Adrenal gland (tissue), 12 donors: ENCODE data around the gene CDKL1. TPM values are rescaled to one million over a fixed set of nuclear protein-coding genes. Genes with fewer than 3 reads are reported as not detected.
"Not testable (repeated sequence)": the region's sequence is repeated elsewhere in the genome, so short reads cannot be mapped to it uniquely, and the experiment has no call there.

Source experiments
- DNase-seq, 7 donors: peaks; one replicate each; pipeline ENCODE4 v3.0.0-alpha.2; 2019 to 2020
- H3K27ac ChIP-seq, 5 donors: fragments of 200-600 bp; sonication (generic) in 4 of 5; 1 replicate in 3 of 5; 2 replicates in 2 of 5; pipeline versions ENCODE4 v1.5.1 to v1.8.0; 2016 to 2020; ENCODE audit warnings: mild to moderate bottlenecking in 1 of 5
- H3K27me3 ChIP-seq: fragments of 200-600 bp; 2 replicates; pipeline ENCODE4 v1.8.0; 2021
- H3K36me3 ChIP-seq, 2 donors: fragments of 200-600 bp; replicated peaks in 1 of 2; 1 replicate in 1 of 2; 2 replicates in 1 of 2; pipeline versions ENCODE4 v1.5.1 to v1.8.0; 2018 to 2022
- H3K4me1 ChIP-seq, 2 donors: fragments of 200-600 bp; replicated peaks in 1 of 2; 1 replicate in 1 of 2; 2 replicates in 1 of 2; pipeline versions ENCODE4 v1.5.1 to v1.8.0; 2018 to 2021
- H3K4me3 ChIP-seq, 4 donors: fragments of 200-600 bp; sonication (generic) in 3 of 4; one replicate each; pipeline ENCODE4 v1.5.1; 2016 to 2018
- H3K9me3 ChIP-seq, 3 donors: fragments of 200-600 bp; sonication (generic) in 1 of 3; replicated peaks in 1 of 3; 1 replicate in 2 of 3; 2 replicates in 1 of 3; pipeline versions ENCODE4 v1.5.1 to v1.8.0; 2016 to 2021
- CTCF ChIP-seq, 6 experiments: fragments of 450-650 bp in 4 of 6; fragments of 200-600 bp in 2 of 6; sonication (generic) in 1 of 6; IDR thresholded peaks; 1 replicate in 5 of 6; 2 replicates in 1 of 6; pipeline versions ENCODE4 v1.5.1 to v1.8.0; 2016 to 2021; ENCODE audit warnings: antibody characterized with exemption in 6 of 6, mild to moderate bottlenecking in 2 of 6, moderate library complexity in 1 of 6
- POLR2A ChIP-seq, 2 donors: fragments of 450-650 bp; IDR thresholded peaks; one replicate each; pipeline ENCODE4 v1.6.1; 2017; ENCODE audit warnings: antibody characterized with exemption in 2 of 2, mild to moderate bottlenecking in 2 of 2, moderate library complexity in 1 of 2
- WGBS, 4 donors: extraction: QIAGEN DNeasy Blood & Tissue Kit in 2 of 4; methylation state at CpG; one replicate each; pipeline versions ENCODE4 v1.1.5 to v1.1.7; 2013 to 2017; 5-methylcytosine and 5-hydroxymethylcytosine counted together
- intact Hi-C, 2 donors: fragments of 100-400 bp; cut with DNase I; formaldehyde crosslinking; loops; one replicate each; pipeline versions ENCODE4 v1.14.1 to v1.15.0; 2022 to 2023
- polyA plus RNA-seq, 3 donors: library from polyadenylated mRNA; stranded (reverse); fragments of 200-250 nt in 2 of 3; fragments of 350-450 nt in 1 of 3; fragmentation: Illumina TruSeq in 1 of 3; extraction: RNeasy Lipid Tissue Mini Kit (QIAGEN cat#74804) in 1 of 3; gene quantifications; one replicate each; pipeline ENCODE4 v1.2.3, GENCODE V29; 2013 to 2014
- total RNA-seq, 9 donors: library from RNA; depleted of rRNA in 4 of 9; stranded (reverse); fragments of >200 nt in 4 of 9; fragments of 120-200 nt in 1 of 9; fragmentation: NEBNext Ultra II Directional in 1 of 9; extraction: Animal tissue kit (Norgen Biotek cat#: 25700) in 1 of 9; gene quantifications; one replicate each; pipeline versions ENCODE4 v1.1.0 to v1.2.4, GENCODE V29; 2013 to 2023
- donor health status: healthy with polysubstance abuse.
- donor health status: Bipolar disorder and iron deficiency.
- donor health status: DM: yes; HTN: yes; CAD: no.
- donor health status: DM: no; HTN: no; CAD: no.
- donor health status: DM: no; HTN: no; CAD: no.
- donor health status: DM: yes; HTN: yes; CAD: no.

Gene CDKL1
- total and polyA plus RNA-seq, 12 donors, result 1.5 to 17.2 (median 7.6) TPM

GRCh38 chr14:50357124-50357523, 39.6 kb downstream of the CDKL1 start:
- DNase-seq, result no peak
- Histone ChIP-seq H3K4me1 (no peaks in the 10 kb centered on the region), H3K36me3 (no peaks in the 10 kb centered on the region), H3K9me3 (no peaks in the 10 kb centered on the region), H3K4me3 (no peak overlapping the region), H3K27me3 (no peaks in the 10 kb centered on the region), H3K27ac (no peak overlapping the region)
- WGBS, 4 donors, result 66 to 84% (median 74%) methylated on average over 6 of the region's 6 CpGs
- TF ChIP-seq CTCF (IDR thresholded peaks at IDR 0.05), result no peak
- no peak for TF ChIP-seq POLR2A (IDR thresholded peaks at IDR 0.05)
- intact Hi-C loops, result loop anchor here in 1 of 2 donors (5.0 kb wide), 1 partner anchor 35 kb away; no protein-coding TSS in a partner anchor

GRCh38 chr14:50356283-50356682, 40.4 kb downstream of the CDKL1 start:
- intact Hi-C loops, result loop anchor here in 1 of 2 donors (5.0 kb wide), 1 partner anchor 36 kb away; no protein-coding TSS in a partner anchor
- H3K4me1 ChIP-seq, DNase-seq, H3K9me3 ChIP-seq, H3K27me3 ChIP-seq, H3K27ac ChIP-seq, H3K4me3 ChIP-seq, H3K36me3 ChIP-seq: not testable (repeated sequence)
- WGBS, 4 donors, result 88 to 91% (median 89%) methylated on average over 3 of the region's 3 CpGs

GRCh38 chr14:50355692-50356091, 41.0 kb downstream of the CDKL1 start:
- intact Hi-C loops, result loop anchor here in 1 of 2 donors (5.0 kb wide), 1 partner anchor 37 kb away; no protein-coding TSS in a partner anchor
- no peak for DNase-seq
- H3K4me3 ChIP-seq, result no peak overlapping the region
- no peaks in the 10 kb centered on the region for H3K9me3 ChIP-seq
- no peaks in the 10 kb centered on the region for H3K27me3 ChIP-seq
- no peak overlapping the region for H3K27ac ChIP-seq
- WGBS, 4 donors, result 87 to 100% (median 94%) methylated on average over 1 of the region's 1 CpG
- no peaks in the 10 kb centered on the region for H3K36me3 ChIP-seq
- no peaks in the 10 kb centered on the region for H3K4me1 ChIP-seq
- no peak for TF ChIP-seq POLR2A (IDR thresholded peaks at IDR 0.05)
- TF ChIP-seq CTCF (IDR thresholded peaks at IDR 0.05), result no peak

DNA sequence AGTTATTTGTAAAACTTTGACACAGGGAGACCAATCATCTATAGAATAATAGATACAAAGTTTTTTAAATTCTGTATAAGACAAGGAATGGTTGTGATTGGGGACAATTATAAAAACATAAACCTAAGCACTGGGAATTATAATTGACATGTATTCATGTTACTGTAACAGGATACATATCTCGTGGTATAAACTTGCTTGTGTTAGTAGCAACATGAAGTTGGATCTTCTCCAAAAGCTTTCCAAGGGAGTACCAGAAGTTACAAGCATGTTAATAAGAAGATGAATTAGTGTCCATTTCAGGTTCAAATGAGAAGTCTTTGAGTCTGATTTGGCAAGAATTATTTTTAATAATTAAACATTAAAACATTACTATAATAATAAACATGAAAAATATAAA, 42.2 kb downstream of the CDKL1 start:
- intact Hi-C loops, result no loop called here
- 3 to 74% (median 53%) methylated on average over 1 of the region's 1 CpG for WGBS, 4 donors

More for the DNA sequence above, 42.2 kb downstream of the CDKL1 start:
- no peak overlapping the region for H3K4me3 ChIP-seq
- H3K27ac ChIP-seq, result no peak overlapping the region
- H3K4me1 ChIP-seq, result no peaks in the 10 kb centered on the region
- DNase-seq, result no peak
- H3K9me3 ChIP-seq, result no peaks in the 10 kb centered on the region
- H3K27me3 ChIP-seq, result no peaks in the 10 kb centered on the region
- H3K36me3 ChIP-seq, result no peaks in the 10 kb centered on the region
- no peak for TF ChIP-seq POLR2A (IDR thresholded peaks at IDR 0.05)
- no peak for TF ChIP-seq CTCF (IDR thresholded peaks at IDR 0.05)
